Endothelial cell (in vitro differentiated cells): ENCODE measurements around the gene KRTAP12-3. TPM values are rescaled to one million over a fixed set of nuclear protein-coding genes. Genes with fewer than 3 reads are reported as not detected.

Experiments used
- DNase-seq: peaks from one replicate; pipeline ENCODE4 v3.0.0; 2021; ENCODE audit warnings: low spot score
- H3K27ac Mint-ChIP-seq: one replicate; pipeline ENCODE4 v1.8.0; 2021; ENCODE audit warnings: mixed read lengths, inconsistent platforms; ENCODE audit not compliant: unreplicated experiment
- H3K27me3 Mint-ChIP-seq: one replicate; pipeline ENCODE4 v1.8.0; 2021; ENCODE audit warnings: mild to moderate bottlenecking, moderate library complexity, mixed read lengths, inconsistent platforms; ENCODE audit not compliant: unreplicated experiment
- H3K36me3 Mint-ChIP-seq: one replicate; pipeline ENCODE4 v1.8.0; 2021; ENCODE audit warnings: mild to moderate bottlenecking, low read depth, mixed read lengths, inconsistent platforms; ENCODE audit not compliant: unreplicated experiment
- H3K4me1 Mint-ChIP-seq: one replicate; pipeline ENCODE4 v1.8.0; 2021; ENCODE audit warnings: mild to moderate bottlenecking, mixed read lengths, inconsistent platforms; ENCODE audit not compliant: unreplicated experiment
- H3K4me3 Mint-ChIP-seq: one replicate; pipeline ENCODE4 v1.8.0; 2021; ENCODE audit warnings: mild to moderate bottlenecking, mixed read lengths, inconsistent platforms; ENCODE audit not compliant: unreplicated experiment
- H3K9me3 Mint-ChIP-seq: one replicate; pipeline ENCODE4 v1.8.0; 2021; ENCODE audit warnings: mixed read lengths, inconsistent platforms; ENCODE audit not compliant: unreplicated experiment
- total RNA-seq: library from RNA; stranded (reverse); fragmentation: NEBNext Ultra II Directional; extraction: Animal tissue kit (Norgen Biotek cat#: 25700); gene quantifications from one replicate; pipeline ENCODE4 v1.2.1, GENCODE V29; 2021; ENCODE audit not compliant: unreplicated experiment
- TF ChIP-seq, protein P1 (sequence below): fragments of 200-600 bp; sonication (generic); IDR thresholded peaks from one replicate; pipeline ENCODE4 v1.5.0; 2021; ENCODE audit warnings: antibody characterized with exemption; ENCODE audit not compliant: unreplicated experiment

KRTAP12-3 gene
- total RNA-seq, 1 donor from 2014 or later, result not detected

DNA sequence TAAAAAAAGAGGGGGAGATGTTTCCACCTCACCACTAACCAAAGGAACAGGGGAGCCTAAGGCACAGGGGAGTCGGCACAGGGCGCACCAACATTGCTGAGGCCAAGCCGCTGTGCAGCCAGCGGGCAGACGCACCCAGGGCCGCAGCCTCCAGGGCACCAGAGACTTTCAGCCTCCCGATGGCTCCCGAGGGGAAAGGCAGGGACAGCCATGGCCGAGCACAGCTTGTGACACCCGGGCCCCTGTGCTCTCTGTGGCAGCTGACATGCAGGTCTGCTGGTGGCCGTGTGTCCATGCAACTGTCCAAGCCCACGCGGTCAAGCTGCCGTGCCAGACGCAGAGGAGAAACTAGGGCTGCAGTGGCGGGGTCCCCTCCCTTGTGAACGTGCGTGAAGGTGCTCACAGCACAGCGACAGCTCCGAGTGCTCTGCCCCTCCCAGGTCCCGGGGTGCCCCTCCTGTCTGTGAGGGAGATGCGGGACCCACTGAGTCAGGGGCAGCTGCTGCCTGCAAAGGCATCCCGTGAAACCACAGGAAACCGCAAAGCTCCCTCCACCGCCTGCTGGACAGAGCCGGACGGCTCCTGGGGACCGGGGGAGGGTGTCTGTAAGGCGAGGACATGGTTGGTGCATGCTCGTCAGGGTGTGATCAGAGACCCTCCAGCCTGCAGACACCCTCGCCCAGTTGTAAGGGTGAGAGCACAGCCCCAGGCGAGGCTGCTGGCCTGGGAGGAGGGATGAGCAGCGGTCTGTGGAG lies 9.0 kb upstream of the KRTAP12-3 start:
- TF ChIP-seq, protein P1, sequence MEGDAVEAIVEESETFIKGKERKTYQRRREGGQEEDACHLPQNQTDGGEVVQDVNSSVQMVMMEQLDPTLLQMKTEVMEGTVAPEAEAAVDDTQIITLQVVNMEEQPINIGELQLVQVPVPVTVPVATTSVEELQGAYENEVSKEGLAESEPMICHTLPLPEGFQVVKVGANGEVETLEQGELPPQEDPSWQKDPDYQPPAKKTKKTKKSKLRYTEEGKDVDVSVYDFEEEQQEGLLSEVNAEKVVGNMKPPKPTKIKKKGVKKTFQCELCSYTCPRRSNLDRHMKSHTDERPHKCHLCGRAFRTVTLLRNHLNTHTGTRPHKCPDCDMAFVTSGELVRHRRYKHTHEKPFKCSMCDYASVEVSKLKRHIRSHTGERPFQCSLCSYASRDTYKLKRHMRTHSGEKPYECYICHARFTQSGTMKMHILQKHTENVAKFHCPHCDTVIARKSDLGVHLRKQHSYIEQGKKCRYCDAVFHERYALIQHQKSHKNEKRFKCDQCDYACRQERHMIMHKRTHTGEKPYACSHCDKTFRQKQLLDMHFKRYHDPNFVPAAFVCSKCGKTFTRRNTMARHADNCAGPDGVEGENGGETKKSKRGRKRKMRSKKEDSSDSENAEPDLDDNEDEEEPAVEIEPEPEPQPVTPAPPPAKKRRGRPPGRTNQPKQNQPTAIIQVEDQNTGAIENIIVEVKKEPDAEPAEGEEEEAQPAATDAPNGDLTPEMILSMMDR, result no peak
- no peaks in the 10 kb centered on the region for H3K4me1 Mint-ChIP-seq
- H3K9me3 Mint-ChIP-seq, result no peaks in the 10 kb centered on the region
- peaks cover 11% of the 10 kb centered on the region for H3K27me3 Mint-ChIP-seq
- H3K4me3 Mint-ChIP-seq, result no peak overlapping the region
- no peak for DNase-seq
- H3K36me3 Mint-ChIP-seq, result no peaks in the 10 kb centered on the region
- no peak overlapping the region for H3K27ac Mint-ChIP-seq

GRCh38 chr21:44649521-44650100 lies 8.1 kb upstream of the KRTAP12-3 start:
- no peaks in the 10 kb centered on the region for H3K36me3 Mint-ChIP-seq
- TF ChIP-seq, protein P1, result no peak
- H3K9me3 Mint-ChIP-seq, result no peaks in the 10 kb centered on the region

DNA sequence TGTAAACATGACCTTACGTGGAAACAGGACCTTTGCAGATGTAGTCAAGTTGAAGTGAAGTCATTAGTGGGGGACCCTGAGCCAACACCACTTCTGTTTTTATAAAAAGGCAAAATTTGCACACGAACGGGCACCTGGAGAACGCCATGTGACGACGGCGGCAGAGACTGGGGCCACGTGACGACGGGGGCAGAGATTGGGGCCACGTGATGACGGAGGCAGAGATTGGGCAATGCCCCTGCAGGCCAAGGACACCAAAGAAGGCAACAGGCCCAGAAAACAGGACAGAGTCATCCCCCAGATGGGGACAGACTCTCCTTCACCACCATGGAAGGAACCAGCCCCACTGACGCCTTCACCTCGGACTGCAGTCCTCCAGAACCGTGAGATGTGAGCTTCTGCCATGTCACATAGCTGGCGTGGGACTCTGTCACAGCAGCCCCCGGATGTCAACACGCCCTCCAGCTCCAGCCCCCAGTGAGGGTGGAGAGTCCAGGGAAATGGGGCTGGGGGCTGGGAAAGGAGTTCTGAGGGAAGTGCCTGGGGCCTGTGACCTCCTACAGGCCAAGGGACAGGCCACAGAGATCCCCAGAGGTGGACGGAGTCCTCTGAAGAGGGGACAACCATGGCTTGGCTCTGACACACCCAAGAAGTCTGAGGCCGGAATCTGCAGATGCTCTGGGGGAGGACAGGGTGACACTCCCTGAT lies 7.3 kb upstream of the KRTAP12-3 start:
- Mint-ChIP-seq H3K4me3 (no peak overlapping the region), H3K9me3 (no peaks in the 10 kb centered on the region), H3K27ac (no peak overlapping the region), H3K27me3 (peaks cover 11% of the 10 kb centered on the region), H3K36me3 (no peaks in the 10 kb centered on the region), H3K4me1 (no peaks in the 10 kb centered on the region)
- TF ChIP-seq, protein P1, result no peak
- no peak for DNase-seq

More at GRCh38 chr21:44649521-44650100, 8.1 kb upstream of the KRTAP12-3 start:
- Mint-ChIP-seq H3K4me1 (no peaks in the 10 kb centered on the region), H3K27ac (no peak overlapping the region), H3K27me3 (peaks cover 11% of the 10 kb centered on the region), H3K4me3 (no peak overlapping the region)
- DNase-seq, result no peak

DNA sequence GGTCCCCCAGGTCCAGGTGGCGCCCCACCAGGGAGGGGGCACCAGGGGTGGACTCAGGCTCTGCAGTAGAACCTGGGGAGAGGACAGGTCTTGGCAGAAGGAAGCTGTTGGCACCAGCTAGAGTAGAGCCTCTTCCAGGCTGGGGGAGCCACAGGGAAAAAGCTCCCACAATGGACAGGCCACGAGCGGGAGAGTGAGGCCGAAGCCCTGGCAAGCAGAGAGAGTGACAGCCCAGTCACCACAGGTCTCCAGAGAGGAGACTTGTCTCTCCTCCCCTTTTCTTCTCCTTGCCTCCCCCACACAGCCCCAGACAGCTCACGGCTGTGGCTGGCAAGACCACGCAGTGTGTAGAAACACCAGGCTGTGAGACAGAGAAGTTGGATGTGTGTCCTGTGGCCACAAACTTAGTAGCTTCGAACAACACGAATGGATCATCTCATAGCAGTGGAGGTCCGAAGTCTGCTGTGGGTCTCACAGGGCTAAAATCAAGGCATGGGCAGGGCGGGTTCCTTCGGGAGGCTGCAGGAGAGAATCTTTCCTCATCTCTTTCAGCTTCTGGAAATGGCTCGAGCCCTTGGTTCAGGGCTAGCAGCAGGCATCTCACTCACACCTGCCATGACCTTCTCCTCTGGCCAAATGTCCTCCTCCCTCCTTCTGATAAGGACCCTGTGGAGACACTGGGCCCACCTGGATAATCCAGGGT lies 6.6 kb upstream of the KRTAP12-3 start:
- no peaks in the 10 kb centered on the region for H3K36me3 Mint-ChIP-seq
- no peak overlapping the region for H3K4me3 Mint-ChIP-seq
- H3K27ac Mint-ChIP-seq, result no peak overlapping the region
- H3K27me3 Mint-ChIP-seq, result peaks cover 11% of the 10 kb centered on the region
- H3K4me1 Mint-ChIP-seq, result no peaks in the 10 kb centered on the region
- TF ChIP-seq, protein P1, result no peak
- no peaks in the 10 kb centered on the region for H3K9me3 Mint-ChIP-seq
- no peak for DNase-seq
